ENCODE results near the gene MCU. TPM values are rescaled to one million over a fixed set of nuclear protein-coding genes. Genes with fewer than 3 reads are reported as not detected.

Gene MCU
- total RNA-seq, 4 donors from 2014 or later, result 11.4 to 33.3 (median 24.9) TPM

GRCh38 chr10:72925951-72926465, 234.1 kb downstream of the MCU start:
- H3K9me3 ChIP-seq, result no peaks in the 10 kb centered on the region
- no peaks in the 10 kb centered on the region for H3K4me1 ChIP-seq
- no peaks in the 10 kb centered on the region for H3K36me3 ChIP-seq
- no peak for DNase-seq
- H3K4me3 ChIP-seq (replicated peaks in 1 of 3), result no peak overlapping the region
- 92 to 97% methylated on average over 3 of the region's 3 CpGs for WGBS, 2 donors
- TF ChIP-seq POLR2A (IDR thresholded peaks at IDR 0.05), result no peak
- no peak for TF ChIP-seq CTCF (IDR thresholded peaks at IDR 0.05)
- no peaks in the 10 kb centered on the region for H3K27me3 ChIP-seq
- no peak overlapping the region for H3K27ac ChIP-seq
- intact Hi-C loops (cut with DNase I), result no loop called here

- Histone ChIP-seq H3K4me1 (no peaks in the 10 kb centered on the region), H3K27ac (no peak overlapping the region), H3K9me3 (no peaks in the 10 kb centered on the region), H3K27me3 (no peaks in the 10 kb centered on the region), H3K36me3 (no peaks in the 10 kb centered on the region), H3K4me3 (replicated peaks in 1 of 3) (no peak overlapping the region)
- intact Hi-C loops (cut with DNase I), result no loop called here
- TF ChIP-seq CTCF (IDR thresholded peaks at IDR 0.05) (no peak), POLR2A (IDR thresholded peaks at IDR 0.05) (no peak)
- DNase-seq, result no peak
- 75 to 87% methylated on average over 5 of the region's 5 CpGs for WGBS, 2 donors
Measured at GRCh38 chr10:72927485-72927884, 235.5 kb downstream of the MCU start.

DNA sequence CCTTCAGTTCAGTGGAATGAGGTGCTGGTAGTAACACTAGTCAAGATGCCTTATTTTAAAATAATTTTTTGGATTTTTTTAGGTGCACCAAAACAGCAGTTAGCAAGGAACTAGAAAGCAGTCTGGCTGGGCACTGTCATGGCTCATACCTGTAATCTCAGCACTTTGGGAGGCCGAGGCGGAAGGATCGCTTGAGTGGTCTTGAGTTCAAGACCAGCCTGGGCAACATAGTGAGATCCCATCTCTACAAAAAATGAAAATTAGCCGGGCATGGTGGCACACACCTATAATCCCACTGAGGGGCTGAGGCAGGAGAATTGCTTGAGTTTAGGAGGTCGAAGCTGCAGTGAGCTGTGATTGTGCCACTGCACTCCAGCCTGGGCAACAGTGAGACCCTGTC, 236.9 kb downstream of the MCU start:
- 96 to 99% methylated on average over 5 of the region's 5 CpGs for WGBS, 2 donors
- no peak for DNase-seq

GRCh38 chr10:72930276-72930675, 238.3 kb downstream of the MCU start:
- Histone ChIP-seq H3K4me1 (no peaks in the 10 kb centered on the region), H3K9me3 (no peaks in the 10 kb centered on the region), H3K4me3 (replicated peaks in 1 of 3) (no peak overlapping the region), H3K27ac (no peak overlapping the region), H3K27me3 (no peaks in the 10 kb centered on the region), H3K36me3 (no peaks in the 10 kb centered on the region)
- no peak for DNase-seq
- intact Hi-C loops (cut with DNase I), result no loop called here
- 67 to 81% methylated on average over 2 of the region's 2 CpGs for whole genome bisulfite sequencing, 2 donors
- TF ChIP-seq POLR2A (IDR thresholded peaks at IDR 0.05) (no peak), CTCF (IDR thresholded peaks at IDR 0.05) (no peak)

More for the DNA sequence above, 236.9 kb downstream of the MCU start:
- H3K27me3 ChIP-seq, result no peaks in the 10 kb centered on the region
- intact Hi-C loops (cut with DNase I), result no loop called here
- no peak overlapping the region for H3K4me3 ChIP-seq (replicated peaks in 1 of 3)
- TF ChIP-seq POLR2A (IDR thresholded peaks at IDR 0.05) (no peak), CTCF (IDR thresholded peaks at IDR 0.05) (no peak)
- no peak overlapping the region for H3K27ac ChIP-seq
- H3K9me3 ChIP-seq, result no peaks in the 10 kb centered on the region
- no peaks in the 10 kb centered on the region for H3K4me1 ChIP-seq
- H3K36me3 ChIP-seq, result no peaks in the 10 kb centered on the region

GRCh38 chr10:72932259-72933015, 240.5 kb downstream of the MCU start:
- DNase-seq, result no peak

More at GRCh38 chr10:72932259-72933015, 240.5 kb downstream of the MCU start:
- H3K36me3 ChIP-seq, result no peaks in the 10 kb centered on the region
- no peak overlapping the region for H3K4me3 ChIP-seq (replicated peaks in 1 of 3)
- H3K27me3 ChIP-seq, result no peaks in the 10 kb centered on the region
- WGBS, 2 donors, result 83 to 87% methylated on average over 20 of the region's 20 CpGs
- H3K27ac ChIP-seq, result no peak overlapping the region
- intact Hi-C loops (cut with DNase I), result no loop called here
- no peaks in the 10 kb centered on the region for H3K4me1 ChIP-seq
- H3K9me3 ChIP-seq, result no peaks in the 10 kb centered on the region
- TF ChIP-seq CTCF (IDR thresholded peaks at IDR 0.05), result no peak
- no peak for TF ChIP-seq POLR2A (IDR thresholded peaks at IDR 0.05)
